Measurements from ENCODE around the gene RAPGEF1. TPM values are rescaled to one million over a fixed set of nuclear protein-coding genes. Genes with fewer than 3 reads are reported as not detected.

RAPGEF1 gene
- total and polyA plus RNA-seq, 2 experiments from 2014 or later: 9.9 to 82.8 TPM

GRCh38 chr9:131734165-131734610 is 5.7 kb downstream of the RAPGEF1 start (continued):
- no peak for TF ChIP-seq ZNF462 (CRISPR knock-in tag; IDR thresholded peaks at IDR 0.05)

DNA sequence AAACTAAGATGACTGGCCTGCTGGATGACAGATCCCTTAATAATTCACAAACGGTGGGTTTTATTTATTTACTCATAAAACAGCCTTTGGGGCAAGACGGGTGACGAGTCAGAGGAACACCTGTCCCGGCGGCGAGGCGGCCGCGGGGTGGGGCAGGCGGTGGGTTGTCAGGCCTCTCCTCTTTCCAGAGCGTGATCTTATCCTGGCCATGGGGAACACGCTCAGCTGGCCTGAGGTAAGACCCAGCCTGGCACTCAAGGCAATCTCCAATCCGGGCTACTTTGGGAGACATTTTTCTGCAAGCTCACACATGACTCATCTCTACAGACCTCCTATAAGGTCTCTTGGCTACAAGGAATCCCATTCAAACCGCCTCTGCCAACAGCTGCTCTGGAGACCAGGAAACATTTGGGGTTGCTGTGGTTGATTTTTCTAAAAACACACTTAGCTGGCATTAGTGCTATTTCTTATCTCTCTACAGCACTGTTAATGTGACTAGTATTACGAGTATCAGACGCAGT is 6.3 kb downstream of the RAPGEF1 start:
- H3K27ac Mint-ChIP-seq: peak overlapping the region; percentile 53
- Histone ChIP-seq H3K4me3 (no peak overlapping the region), H3K27me3 (ENCODE audit: insufficient read depth) (no peaks in the 10 kb centered on the region), H3K36me3 (ENCODE audit: insufficient read depth) (no peaks in the 10 kb centered on the region), H3K4me2 (peak overlapping the region; percentile 32; the same call in 1 of the 2 replicates), H3F3A (replicated peaks; ENCODE audit: low read depth) (no peaks in the 10 kb centered on the region), H3K27ac (ENCODE audit: low read depth) (peak overlapping the region; percentile 84), H3K79me2 (replicated peaks; ENCODE audit: insufficient read depth) (peaks cover 94% of the 10 kb centered on the region), H4K20me1 (replicated peaks; ENCODE audit: insufficient read depth) (peaks cover 25% of the 10 kb centered on the region), H3K4me1 (ENCODE audit: insufficient read depth) (peaks cover 45% of the 10 kb centered on the region), H3K9me2 (ENCODE audit: insufficient read depth) (no peaks in the 10 kb centered on the region), H2AFZ (no peak overlapping the region)
- no peaks in the 10 kb centered on the region for H3K9me3 Mint-ChIP-seq
- DNase-seq (ENCODE audit: low spot score) (peak; percentile 44), ATAC-seq (peak; percentile 14)
- peaks cover 6% of the 10 kb centered on the region; the same call in 2 of the 3 replicates for H3K36me3 Mint-ChIP-seq (ENCODE audit: low read depth)
- no peak overlapping the region for H3K4me3 Mint-ChIP-seq
- peaks cover 11% of the 10 kb centered on the region for H3K27me3 Mint-ChIP-seq (ENCODE audit: insufficient read depth, low read depth, poor library complexity)
- H3K4me1 Mint-ChIP-seq: peaks cover 69% of the 10 kb centered on the region
- TF ChIP-seq POLR2AphosphoS5 (IDR thresholded peaks at IDR 0.05; ENCODE audit: low read depth): no peak
- TF ChIP-seq ZNF462 (CRISPR knock-in tag; IDR thresholded peaks at IDR 0.05): no peak
- TF ChIP-seq STAT1 (IDR thresholded peaks at IDR 0.05; ENCODE audit: unreplicated experiment): no peak
- no peak for TF ChIP-seq ZNF114 (CRISPR knock-in tag; IDR thresholded peaks at IDR 0.05)
- TF ChIP-seq NANOG (IDR thresholded peaks at IDR 0.05; ENCODE audit: borderline replicate concordance): no peak
- no peak for TF ChIP-seq CREB1 (CRISPR knock-in tag; IDR thresholded peaks at IDR 0.05; ENCODE audit: low read depth)
- TF ChIP-seq JUNB (IDR thresholded peaks at IDR 0.05; ENCODE audit: unreplicated experiment): no peak
- TF ChIP-seq, protein P1, sequence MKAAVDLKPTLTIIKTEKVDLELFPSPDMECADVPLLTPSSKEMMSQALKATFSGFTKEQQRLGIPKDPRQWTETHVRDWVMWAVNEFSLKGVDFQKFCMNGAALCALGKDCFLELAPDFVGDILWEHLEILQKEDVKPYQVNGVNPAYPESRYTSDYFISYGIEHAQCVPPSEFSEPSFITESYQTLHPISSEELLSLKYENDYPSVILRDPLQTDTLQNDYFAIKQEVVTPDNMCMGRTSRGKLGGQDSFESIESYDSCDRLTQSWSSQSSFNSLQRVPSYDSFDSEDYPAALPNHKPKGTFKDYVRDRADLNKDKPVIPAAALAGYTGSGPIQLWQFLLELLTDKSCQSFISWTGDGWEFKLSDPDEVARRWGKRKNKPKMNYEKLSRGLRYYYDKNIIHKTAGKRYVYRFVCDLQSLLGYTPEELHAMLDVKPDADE (IDR thresholded peaks at IDR 0.05): no peak
- TF ChIP-seq EZH2phosphoT487 (IDR thresholded peaks at IDR 0.05; ENCODE audit: unreplicated experiment): no peak
